Stimulated activated CD4-positive, alpha-beta T cell treated with anti-CD3 and anti-CD28 coated beads, Interleukin-15, amount 100 ng/mL, for 24 hours (primary cell): ENCODE results near the gene MRPS34.

Source experiments
- DNase-seq: peaks from one replicate; pipeline ENCODE4 v3.0.0-alpha.2; 2020

Gene MRPS34

DNA sequence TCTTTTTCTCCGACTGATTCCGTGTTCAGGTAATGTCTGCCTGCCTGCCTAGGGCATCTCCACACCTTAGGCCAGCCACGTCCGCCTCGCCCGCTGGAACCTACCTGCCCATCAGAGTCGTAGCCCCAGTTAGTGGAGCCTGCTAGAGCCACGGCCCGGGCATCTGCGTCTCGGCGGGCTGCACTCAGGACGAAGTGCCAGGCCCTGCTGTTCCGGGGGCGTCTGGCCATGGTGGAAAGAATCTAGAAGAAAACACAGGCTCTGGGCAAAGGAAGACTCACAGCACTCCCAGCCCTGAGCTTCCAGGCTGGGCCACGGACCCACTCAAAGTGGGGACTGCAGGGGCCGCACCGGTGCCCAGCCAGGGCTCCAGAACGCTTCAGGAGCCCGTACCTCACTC is 8.3 kb upstream of the MRPS34 start:
- no peak for DNase-seq

DNA sequence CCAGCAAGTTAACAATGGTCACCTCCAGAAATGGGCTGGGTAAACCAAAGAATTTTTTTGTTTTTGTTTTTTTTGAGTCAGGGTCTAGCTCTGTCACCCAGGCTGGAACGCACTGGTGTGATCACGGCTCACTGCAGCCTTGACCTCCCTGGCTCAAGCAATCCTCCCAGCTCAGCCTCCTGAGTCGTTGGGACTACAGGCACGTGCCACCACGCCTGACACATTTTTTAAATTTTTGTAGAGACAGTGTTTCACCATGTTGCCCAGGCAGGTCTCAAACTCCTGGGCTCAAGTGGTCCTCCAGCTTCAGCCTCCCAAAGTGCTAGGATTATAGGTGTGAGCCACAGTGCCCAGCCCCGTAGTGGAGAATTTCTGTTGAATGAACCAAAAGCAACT is 7.7 kb upstream of the MRPS34 start:
- no peak for DNase-seq

DNA sequence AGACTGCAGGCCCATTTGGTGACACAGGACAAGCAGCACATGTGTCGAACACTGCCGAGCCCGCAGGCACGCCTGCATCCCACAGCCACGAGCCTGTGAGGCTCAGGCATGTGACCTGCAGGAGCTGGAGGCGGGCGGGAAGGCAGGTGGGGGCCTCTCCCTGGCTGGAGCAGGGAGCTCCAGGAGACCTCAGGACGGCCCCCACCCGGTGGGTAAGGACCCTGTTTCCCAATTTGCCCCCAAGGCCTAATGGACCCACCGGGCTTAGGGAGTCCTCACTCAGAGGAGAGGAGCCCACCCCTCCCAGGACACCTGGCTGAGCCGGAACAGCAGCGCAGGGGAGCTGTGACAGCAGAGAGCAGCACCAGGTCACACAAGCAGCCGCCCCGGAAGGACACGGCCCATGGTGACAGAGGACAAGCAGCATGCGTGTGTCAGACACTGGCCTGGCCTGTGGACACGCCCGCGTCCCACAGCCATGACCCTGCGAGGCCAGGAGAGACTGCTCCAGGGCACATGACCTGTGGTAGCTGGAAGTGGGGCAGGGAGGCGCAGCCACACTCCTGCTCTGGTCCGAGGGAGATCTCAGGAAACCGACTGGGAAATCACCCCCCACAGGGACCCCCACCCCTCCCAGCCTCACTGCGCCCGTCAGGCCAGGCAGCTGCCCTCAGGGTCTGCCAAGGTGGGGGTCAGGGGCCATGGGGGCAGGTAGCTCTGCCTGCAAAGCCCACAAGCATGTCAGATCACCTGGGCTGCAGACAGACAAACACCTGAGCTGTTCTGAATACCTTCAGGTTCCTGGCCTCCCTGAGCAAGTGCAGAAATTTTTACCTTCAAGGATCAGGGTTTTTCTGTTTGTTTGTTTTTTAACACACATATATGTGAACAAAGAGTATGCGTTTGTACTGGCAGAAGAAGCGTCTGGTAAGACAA is 7.1 kb upstream of the MRPS34 start:
- no peak for DNase-seq

DNA sequence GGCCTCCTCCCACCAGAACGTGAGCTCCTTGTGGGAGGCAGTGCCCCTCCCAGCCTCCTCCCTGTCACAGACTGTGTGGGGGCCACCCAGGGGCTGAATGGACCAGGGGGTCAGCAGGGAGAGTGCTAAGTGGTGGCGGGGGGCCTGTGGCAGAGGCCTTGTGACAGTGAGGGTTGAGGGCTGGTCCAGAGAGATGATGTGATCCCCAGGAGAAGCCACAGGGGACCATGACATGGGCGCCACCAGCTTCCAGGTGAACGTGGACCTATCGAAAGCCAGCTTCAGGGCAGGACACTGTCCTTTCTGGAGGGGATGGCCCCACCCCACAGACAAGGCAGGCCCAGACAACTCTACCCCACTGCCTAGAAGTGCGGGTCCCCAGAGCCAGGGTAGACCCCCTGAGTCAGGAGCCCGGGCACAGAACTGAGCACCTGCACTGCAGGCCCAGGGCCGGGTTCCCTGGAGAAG is 6.3 kb upstream of the MRPS34 start:
- DNase-seq = no peak

DNA sequence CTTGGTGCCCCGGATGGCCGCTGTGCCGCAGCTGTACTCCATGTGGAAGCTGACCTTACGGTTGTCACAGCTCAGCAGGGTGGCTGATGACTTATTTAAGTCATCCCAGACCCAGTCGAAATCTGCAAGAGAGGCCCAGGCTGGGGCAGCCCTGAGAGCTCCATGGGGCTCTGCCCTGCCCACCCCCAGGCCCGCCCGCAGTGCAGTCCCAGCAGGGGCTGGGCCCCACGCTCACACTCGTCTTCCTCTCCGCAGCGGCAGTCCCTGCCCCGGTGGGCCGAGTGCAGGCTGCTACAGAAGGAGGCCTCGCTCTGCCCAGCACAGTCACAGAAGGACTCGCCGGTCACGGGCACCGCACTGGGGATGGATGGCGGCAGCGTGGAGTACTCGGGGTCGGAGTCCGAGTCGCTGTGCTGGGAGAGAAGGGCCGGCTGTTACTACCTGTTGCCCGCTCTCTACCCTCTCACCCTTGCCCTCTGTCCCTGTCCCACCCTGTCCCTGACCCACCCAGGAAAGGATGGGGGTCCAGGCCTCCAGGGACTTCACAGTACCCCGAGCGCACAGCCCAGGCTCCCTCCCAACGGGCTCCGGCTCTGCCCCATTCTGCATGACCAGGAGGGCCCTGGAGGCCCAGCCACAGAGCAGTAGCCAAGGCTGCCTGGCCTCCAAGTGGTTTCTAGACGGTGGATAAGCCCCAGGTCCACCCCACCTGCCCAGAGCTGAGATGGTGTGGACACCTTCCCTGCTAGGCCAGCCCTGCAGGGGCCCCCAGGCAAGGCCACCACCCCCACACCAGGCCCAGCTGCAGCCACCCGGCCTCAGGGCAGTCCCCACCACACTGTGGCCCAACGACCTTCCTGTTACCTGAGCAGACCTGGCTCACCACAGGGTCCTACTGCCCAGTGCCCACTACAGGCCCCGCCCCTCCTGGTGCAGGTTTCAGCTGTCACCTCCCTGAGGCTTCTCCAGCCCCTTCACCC is 5.6 kb upstream of the MRPS34 start:
- no peak for DNase-seq

DNA sequence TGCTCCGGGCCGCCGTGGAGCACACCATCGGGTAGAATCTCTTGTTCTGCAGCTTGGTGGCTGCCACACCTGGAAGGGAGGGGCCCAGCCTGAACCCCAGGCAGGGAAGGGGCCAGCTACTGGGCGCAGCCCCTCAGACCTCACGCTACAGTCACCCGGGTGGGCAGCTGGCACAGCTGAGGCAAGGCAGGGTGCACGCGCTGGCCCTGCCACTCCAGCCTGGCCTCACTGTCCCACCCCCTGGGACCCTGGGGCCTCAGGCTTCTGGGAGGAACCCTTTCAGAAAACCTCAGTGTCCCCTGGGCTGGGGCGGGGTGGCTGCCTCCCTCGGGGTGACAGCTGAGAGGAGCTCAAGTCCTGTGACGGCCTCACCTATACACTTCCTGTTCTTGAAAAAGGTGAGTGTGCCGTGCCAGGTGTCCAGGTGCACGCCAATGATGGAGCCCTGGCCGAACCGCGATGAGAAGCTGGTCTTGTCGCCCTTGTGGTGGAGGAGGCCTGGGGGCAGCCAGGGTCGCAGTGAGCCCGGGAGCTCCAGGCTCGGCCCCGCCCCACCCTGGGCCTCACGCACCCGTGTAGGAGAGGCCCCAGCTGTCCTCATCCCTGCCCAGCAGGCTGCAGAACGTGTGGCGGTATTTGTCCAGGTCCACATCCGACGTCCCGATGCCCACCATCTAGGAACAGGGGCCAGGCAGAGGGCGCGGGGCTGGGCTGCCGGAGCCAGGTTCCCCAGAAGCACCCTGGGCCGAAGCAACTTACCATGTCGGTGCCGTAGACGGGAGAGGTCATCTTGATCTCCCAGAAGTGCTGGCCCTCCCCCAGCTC is 4.7 kb upstream of the MRPS34 start:
- DNase-seq = no peak

DNA sequence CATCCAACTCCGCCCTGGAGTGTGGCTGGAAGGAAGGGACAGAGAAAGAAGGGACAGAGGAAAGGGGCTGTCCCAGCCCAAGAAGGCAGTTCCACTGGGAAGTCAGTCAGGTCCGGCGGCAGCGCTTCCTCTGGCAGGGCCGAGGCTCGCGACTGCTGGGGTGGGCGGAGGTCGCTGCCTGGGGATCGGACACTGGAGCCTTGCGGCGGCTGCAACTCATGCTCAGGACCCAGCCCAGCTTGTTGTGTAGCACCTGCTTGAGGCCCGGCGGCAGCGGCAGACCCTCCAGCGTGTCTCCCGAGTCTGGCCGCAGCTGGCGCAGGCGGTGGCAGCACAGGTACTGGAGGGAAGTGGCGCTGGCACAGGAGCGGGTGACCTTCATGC is 4.0 kb upstream of the MRPS34 start:
- DNase-seq = no peak

DNA sequence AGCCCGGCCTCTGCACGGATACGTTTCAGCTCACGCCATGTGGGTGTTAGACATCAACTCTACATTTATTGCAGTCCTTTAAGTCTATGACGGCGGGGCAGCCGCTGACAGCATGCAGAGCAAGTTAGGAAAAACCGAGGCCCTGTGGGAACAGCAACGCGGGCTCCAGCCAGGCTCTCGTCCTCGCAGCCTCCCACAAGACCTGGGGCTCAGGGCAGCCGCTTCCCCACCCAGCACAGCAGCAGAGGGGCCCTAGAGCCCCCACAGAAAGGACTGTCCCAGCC is 3.7 kb upstream of the MRPS34 start:
- no peak for DNase-seq

DNA sequence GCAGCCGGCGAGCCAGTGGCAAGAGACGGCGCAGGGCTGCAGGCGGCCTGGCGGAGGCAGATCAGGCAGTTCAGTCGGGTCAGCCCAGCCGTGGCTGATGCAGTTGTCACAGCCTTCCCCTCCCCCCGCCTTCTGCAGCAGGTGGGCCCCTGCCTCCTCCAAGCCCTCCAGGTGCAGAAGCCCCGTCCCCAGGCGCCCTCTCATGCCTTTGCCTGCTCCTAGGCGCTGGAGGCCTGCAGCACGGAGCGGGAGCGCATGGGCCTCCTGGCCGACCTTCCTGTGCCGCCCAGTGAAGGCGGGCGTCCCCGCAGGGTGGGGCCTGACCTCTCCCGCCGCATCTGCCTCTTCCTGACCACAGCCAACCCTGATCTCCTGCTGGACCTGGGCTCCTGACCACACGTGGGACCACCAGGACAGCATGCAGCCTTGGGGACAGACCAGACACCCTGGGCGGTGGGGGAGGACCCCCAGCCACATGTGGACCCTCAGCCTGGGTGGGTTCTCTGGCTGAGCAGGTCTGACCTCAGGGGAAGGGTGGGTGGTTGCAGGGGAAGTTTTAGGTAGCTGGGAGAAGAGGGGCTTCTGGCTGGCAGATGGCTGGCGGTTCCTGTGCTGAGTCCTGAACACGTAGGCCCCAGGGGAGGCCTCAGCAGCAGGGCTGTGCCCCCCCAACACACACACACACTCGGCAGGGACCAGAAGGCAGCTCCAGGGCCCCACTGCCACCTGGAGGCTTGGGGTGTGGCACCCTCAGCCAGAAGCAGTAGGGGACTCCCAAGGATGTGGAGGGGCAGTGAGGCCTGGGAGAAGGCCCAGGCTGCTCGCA is 3.1 kb upstream of the MRPS34 start:
- DNase-seq = no peak

DNA sequence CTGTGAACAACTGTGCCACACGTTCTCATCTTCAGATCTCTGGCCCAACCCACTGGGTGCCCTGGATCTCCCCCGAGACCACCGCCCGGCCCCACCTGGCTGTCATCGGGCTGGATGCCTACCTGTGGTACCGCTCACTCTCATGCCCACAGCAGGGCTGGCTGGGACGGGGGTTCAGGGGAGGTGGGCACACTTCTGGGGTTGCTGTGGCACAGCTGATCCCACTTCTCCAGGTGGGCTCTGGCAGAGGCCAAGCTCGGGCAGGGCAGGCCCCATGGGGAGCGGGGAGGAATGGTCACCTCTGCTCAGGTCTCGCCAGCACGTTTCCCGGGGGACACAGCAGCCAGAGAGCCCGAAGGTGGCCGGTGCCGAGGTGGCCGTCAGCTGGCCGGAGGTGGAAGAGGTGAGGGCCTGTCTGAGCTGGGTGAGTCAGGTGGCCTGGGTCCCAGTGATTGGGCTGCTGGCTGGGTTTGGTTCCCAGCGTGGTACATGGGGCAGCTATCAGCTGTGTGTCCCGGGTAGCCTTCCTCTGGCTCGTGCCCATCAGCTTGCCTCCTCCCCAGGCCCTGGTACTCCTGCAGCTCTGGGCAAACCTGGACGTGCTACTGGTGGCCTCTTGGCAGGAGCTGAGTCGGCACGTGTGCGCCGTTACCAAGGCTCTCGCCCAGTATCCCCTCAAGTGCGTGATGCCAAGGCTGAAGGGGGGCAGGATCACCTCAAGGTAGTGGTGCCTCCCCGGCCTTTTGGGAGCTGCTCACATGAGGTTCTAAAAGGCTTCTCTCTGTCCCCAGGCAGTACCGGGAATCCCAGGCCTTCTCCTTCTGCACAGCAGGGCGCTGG is 2.3 kb upstream of the MRPS34 start:
- no peak for DNase-seq

DNA sequence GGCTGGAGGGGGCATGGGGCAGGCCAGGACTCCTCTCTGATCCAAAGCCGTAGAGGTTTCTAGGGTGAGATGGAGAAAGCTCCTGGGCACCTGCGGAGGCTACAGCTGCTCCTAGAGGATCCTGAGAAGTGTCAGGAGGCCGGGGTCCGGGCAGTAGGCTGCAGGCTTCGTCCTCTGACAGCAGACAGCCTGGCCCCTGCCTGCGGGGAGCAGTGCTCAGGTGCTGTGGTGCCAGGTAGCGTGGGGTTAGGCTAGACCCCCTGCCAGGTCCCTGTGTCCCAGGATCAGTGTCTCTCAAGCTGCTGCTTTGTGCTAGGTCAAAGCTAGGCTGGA is 1.5 kb upstream of the MRPS34 start:
- no peak for DNase-seq

DNA sequence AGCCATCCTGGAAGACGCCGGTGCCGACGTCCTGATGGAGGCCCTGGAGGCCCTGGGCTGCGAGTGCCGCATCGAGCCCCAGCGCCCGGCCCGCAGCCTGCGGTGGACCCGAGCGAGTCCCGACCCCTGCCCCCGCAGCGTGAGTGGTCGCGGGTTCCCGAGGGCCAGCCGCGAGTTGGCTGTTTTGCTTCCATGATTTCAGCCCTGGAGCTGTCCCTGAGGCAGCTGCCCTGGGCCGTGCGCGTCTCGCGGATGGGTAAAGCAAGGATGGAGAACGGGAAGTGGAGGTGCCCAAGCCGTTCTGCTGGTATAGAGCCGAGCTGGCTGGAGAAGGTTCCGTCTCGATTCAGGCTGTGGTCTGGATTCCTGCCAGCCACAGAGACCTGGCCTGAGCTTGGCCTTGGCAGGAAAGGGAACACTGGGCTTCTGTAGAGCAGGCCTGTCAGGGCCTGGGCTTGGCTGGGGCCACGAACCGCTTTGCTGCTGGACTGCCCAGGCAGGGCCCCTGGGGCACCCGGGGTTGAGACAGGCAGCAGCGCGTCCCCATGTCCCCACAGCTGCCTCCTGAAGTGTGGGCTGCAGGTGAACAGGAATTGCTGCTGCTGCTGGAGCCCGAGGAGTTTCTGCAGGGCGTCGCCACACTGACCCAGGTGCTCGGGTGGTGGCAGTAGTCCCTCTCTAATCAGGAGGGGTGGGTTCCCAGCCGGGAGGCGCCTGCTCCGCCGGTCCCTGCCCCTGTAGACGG is 941 bp upstream of the MRPS34 start:
- DNase-seq = no peak

DNA sequence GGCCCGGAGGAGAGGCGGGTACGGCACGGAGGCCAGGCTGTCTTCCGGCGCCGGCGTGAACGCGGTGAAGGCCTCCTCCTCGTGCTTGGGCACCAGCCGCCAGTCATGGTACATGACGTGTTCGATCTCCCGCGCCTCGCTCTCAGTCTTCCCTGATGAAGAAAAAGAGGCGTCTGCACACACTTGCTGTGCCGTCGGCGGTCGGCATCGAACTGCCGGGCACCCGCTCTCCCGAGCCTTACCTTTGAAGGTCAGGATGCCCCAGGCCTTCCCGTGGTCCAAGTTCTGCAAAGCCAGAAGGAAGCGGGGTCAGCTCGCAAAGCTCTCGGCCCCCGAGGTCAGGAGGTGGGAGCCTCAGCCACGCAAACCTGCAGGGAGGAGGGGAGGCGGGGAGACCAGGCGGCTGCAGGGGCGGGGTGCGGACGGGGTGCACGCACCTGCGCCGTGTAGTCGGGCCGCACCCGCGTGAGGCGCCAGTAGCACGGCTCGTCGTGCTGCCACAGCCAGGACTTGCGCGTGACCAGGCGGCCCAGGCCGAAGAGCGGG is 499 bp downstream of the MRPS34 start, which contains the start of gene EME2:
Gene EME2, plus strand, starts transcription at position 449 of the 546 bp plus-strand sequence. CDS start 418 bp downstream, outside the sequence.
- DNase-seq = peak; percentile 73

DNA sequence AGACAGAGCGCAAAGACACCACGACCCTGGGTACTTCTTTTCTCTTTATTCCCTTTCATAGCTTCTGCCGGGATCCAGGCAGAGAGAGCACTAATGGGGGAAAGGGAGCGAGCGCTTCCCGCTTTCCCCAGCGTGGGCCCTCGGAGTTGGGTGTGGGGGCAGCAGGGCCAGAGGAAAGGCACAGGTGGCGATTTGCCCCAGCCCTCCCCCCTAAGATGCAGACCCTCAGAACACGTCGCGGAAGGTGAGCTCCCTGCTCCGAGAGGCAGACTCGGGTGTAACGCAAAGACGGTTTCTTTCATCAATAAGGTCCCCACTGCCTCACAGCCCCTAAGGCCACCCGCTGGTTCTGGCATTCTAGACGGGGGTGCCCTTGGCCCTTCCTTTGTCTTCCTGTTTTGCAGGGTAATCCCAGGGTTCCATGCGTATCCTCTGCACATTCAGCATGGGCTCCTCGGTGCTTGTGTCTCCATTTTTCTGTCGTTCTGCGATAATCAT is 1.0 kb downstream of the MRPS34 start:
- DNase-seq = no peak

DNA sequence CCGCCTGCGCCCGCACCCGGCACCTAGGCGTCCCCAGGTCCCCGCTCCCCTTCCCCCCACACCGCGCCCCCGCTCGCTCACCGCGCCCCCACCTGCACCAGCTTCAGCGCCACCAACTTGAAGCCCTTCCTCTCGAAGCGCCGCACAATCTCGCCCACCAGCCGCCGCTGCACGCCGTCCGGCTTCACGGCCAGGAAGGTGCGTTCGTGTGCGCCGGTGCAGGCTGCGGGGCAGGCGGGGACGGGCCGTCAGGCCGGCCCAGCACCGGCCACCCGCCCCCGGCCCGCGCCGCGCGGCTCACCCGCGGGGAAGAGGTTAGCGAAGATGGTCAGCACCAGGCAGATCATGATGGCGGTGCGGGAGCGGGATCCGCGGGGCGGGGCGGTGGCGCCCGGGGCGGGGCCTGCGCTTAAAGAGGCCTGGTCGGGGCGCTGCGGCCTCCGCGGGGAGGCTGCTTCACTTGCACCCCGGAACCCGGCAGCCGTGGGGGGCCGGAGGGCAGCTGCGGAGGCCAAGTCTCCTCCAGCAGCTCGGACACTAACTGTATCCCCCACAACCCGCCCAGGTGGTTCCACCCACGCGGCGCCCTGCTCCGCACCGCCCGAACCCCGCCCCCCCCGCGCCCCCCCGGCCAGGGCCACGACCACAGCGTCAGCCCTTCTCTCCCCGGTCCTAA is 1.6 kb downstream of the MRPS34 start, which contains the start of gene NME3:
Gene NME3, minus strand, starts transcription at position 356 of the 676 bp plus-strand sequence. Its CDS starts 9 bp downstream, at position 347.
- DNase-seq = peak; percentile 88

DNA sequence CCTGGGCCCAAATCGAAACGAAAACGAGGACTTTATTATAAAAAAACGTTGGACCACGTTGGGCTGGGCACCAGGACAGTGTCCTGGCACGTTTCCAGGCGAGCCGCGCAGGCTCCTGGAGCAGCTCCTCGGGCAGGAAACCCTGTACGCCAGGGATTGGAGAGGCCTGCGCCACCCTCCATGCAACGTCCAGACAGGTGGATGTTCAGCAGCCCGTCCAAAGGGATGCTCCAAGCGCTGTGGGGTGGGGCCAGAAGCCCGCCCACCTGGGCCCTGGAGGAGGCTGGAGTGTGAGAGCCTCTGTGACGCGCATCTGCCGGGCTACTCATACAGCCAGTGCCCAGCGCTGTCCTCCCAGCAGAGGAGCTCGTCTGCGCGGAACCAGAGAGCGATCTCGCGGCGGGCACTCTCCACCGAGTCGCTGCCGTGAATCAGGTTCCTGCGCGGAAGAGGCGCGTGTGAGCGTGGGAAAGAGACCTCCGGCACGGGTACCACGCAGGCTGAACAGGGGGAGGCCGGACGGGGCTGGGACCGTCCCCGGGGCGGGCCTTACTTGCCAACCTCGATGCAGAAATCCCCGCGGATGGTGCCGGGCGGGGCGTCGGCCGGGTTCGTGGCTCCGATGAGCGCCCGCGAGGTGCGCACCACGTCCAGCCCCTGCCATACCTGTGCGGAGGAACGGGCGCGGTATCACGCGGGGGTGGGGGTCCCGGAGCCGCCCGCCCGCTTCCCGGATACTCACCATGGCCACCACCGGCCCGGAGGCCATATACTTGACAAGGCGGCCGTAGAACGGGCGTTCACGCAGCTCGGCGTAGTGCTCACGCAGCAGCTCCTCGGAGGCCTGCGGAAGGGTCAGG is 2.4 kb downstream of the MRPS34 start:
- DNase-seq = peak; percentile 72

DNA sequence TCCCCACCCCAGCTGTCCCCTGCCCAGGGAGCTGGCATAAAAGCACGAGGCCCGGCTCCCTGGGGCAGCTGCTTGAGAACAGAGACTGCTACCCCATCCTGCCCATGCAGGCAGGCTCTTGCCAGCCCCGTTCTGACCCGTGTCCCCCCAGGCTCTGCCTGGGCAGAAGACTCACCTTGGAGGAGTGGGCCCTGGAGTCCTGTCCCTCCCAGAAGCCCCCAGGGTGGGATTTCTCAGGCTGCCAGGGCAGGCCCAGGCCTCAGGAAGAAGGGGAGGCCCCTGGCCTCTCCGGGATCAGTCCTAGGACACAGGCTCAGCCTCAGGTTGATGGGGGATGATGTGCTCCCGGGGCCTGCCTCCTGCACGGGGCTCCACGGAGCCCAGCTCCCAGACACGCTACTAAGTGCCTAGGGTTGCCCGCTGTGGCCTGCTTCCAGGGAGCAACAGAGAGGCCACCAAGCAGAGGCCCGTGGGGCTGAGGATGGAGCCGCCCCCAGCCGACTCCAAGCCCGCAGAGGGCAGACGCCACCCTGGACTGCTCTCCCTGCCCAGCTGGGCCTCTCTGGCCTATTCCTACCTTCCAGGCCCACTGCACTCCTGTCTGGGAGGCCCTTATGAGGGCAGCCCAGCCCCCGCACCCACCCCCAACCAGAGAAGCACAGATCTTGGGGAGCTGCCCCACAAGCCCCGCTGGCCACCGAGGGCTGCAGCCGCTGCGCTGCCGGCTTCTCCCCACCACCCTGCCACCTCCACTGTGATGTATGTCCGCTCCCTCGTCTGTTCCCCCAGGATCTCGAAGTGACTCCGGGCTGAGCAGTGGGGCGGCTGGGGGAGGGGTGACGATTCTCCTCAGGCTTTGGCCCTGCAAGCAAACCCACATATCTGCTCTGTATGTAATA is 3.3 kb downstream of the MRPS34 start:
- DNase-seq = no peak
